ENCODE results near the gene ATIC. TPM values are rescaled to one million over a fixed set of nuclear protein-coding genes. Genes with fewer than 3 reads are reported as not detected.

Gene ATIC
- total RNA-seq, 3 donors from 2014 or later = 32.2 to 54.1 (median 33.0) TPM

DNA sequence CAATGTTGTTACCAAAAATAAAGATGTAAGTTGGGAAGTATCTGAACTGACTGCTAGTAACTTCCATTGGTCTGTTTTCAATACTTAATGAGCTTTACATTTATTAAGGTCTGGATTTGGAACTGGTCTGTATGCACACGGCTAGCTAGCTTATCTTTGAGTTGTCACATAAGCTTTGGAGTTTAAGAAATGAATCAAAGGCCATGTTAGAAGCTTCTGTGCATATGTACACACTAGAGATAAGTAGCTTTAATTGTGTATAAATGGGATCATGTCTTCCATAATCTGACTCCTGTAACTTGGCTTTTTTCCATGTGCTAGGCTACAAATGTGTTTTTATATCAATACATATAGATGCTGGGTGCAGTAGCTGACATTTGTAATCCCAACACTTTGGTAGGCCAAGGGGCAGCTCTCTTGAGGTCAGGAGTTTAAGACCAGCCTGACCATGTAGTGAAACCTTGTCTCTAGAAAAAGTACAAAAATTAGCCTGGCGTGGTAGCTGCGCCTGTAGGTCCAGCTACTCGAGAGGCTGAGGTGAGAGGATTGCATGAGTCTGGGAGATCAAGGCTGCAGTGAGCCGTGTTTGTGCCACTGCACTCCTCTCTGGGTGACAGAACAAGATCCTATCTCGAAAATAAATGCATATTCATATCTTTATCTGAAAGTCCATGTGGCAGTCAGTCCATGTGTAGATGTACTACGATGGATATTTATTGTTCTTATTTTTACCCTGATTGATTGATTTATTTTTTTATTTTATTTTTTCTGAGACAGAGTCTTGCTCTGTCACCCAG, 27.2 kb downstream of the ATIC start:
- H3K4me3 ChIP-seq = no peak overlapping the region
- H3K36me3 ChIP-seq = peaks cover 18% of the 10 kb centered on the region
- TF ChIP-seq POLR2AphosphoS5 (IDR thresholded peaks at IDR 0.05) (no peak), POLR2A (IDR thresholded peaks at IDR 0.05) (no peak)
- TF ChIP-seq, protein P1, sequence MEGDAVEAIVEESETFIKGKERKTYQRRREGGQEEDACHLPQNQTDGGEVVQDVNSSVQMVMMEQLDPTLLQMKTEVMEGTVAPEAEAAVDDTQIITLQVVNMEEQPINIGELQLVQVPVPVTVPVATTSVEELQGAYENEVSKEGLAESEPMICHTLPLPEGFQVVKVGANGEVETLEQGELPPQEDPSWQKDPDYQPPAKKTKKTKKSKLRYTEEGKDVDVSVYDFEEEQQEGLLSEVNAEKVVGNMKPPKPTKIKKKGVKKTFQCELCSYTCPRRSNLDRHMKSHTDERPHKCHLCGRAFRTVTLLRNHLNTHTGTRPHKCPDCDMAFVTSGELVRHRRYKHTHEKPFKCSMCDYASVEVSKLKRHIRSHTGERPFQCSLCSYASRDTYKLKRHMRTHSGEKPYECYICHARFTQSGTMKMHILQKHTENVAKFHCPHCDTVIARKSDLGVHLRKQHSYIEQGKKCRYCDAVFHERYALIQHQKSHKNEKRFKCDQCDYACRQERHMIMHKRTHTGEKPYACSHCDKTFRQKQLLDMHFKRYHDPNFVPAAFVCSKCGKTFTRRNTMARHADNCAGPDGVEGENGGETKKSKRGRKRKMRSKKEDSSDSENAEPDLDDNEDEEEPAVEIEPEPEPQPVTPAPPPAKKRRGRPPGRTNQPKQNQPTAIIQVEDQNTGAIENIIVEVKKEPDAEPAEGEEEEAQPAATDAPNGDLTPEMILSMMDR (IDR thresholded peaks at IDR 0.05) = no peak
- no peak overlapping the region for H3K27ac ChIP-seq
- intact Hi-C loops (cut with DNase I; ENCODE audit: low total_unique reads) = no loop called here
- H3K27me3 ChIP-seq = no peaks in the 10 kb centered on the region
- H3K4me1 ChIP-seq = no peaks in the 10 kb centered on the region
- no peak for DNase-seq (ENCODE audit: low spot score in 2 of 2)
- H3K9me3 ChIP-seq = no peaks in the 10 kb centered on the region

DNA sequence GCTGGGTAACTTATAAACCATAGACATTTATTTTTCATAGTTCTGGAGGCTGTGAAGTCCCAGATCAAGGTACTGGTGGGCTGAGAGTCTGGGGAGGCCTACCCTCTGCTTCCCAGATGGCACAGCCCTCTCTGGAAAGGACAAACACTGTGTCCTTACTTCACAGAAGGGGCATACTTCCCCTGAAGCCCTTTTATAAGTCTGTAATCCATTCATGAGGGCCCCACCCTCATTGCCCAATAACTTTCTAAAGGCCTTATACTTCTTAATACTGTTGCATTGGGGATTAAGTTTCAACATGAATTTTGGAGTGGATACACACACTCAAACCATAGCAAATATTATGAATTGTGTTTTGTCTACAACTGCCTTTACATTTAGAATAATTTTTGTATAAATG, 36.0 kb downstream of the ATIC start:
- Histone ChIP-seq H3K36me3 (no peaks in the 10 kb centered on the region), H3K4me3 (no peak overlapping the region), H3K27ac (no peak overlapping the region), H3K9me3 (no peaks in the 10 kb centered on the region), H3K27me3 (no peaks in the 10 kb centered on the region), H3K4me1 (no peaks in the 10 kb centered on the region)
- intact Hi-C loops (cut with DNase I; ENCODE audit: low total_unique reads) = no loop called here
- TF ChIP-seq POLR2AphosphoS5 (IDR thresholded peaks at IDR 0.05) = no peak
- TF ChIP-seq, protein P1 (IDR thresholded peaks at IDR 0.05) = no peak
- TF ChIP-seq POLR2A (IDR thresholded peaks at IDR 0.05) = no peak
- no peak for DNase-seq (ENCODE audit: low spot score in 2 of 2)

DNA sequence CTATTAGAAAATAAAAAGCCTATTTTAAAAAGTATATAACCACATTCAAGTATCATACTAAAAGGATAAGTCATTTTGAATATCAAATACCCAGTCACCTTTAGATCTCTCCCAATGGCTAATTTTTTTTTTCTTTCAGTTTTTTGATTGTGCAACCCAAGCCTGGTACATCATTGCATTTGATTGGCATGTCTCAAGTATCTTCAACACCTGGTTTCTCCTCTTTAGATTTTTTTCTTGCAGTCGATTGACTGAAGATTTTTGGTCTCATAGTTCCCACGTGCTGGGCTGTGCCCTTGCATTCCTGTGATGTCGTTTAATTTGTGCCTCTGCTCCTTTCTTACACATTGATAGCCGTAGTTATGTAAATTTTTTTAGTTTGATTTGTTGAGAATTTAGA, 40.7 kb downstream of the ATIC start:
- intact Hi-C loops (cut with DNase I; ENCODE audit: low total_unique reads) = no loop called here

DNA sequence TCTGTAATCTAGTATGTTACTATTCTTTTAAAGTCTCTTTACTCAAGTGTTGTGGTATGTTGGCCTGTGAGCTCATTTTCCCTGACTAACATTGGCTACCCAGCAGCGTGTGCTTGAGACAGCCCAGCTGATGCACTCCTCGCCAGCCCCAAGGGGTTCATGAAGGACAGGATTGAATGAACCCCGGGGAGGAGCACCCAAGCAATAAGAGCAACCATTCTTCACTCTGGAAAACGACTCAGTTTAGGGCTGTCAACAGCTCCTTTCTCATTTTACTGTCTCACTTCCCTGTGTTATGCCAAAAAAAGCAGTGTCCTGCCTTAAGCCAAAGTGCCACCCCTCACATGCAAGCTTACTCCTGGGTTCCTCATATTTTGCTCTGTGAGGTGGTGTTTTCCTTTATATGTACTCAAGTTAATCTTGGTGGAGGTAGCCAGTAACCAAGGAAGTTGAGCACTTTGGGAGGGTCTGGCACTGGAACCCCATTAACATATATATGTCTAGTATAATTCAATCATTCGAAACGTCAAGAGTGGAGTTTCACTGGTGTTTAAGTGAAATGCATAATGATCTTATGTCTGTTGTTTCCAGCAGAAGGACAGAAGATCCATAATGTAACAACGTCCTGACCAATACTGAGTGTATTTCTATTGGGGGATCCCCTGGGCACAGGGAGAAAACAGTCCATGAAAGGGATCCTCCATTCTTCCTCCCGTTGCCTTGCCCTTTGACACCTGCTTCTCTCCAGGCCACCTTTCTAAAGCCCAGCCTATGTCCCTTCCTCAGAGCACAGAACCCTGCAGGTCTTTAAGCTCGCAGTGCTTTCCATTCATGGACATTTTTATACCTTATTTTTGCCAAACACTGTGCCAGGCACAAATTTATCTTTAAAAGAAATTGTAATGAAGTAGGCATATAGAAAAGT, 43.2 kb downstream of the ATIC start:
- H3K36me3 ChIP-seq = no peaks in the 10 kb centered on the region
- no peaks in the 10 kb centered on the region for H3K9me3 ChIP-seq
- no peak overlapping the region for H3K27ac ChIP-seq
- TF ChIP-seq POLR2A (IDR thresholded peaks at IDR 0.05) (no peak), POLR2AphosphoS5 (IDR thresholded peaks at IDR 0.05) (no peak)
- TF ChIP-seq, protein P1 (IDR thresholded peaks at IDR 0.05) = no peak
- H3K4me3 ChIP-seq = no peak overlapping the region
- no peaks in the 10 kb centered on the region for H3K27me3 ChIP-seq
- DNase-seq (ENCODE audit: low spot score in 2 of 2) = no peak
- H3K4me1 ChIP-seq = no peaks in the 10 kb centered on the region
- intact Hi-C loops (cut with DNase I; ENCODE audit: low total_unique reads) = no loop called here

More for the DNA sequence above, 40.7 kb downstream of the ATIC start:
- DNase-seq (ENCODE audit: low spot score in 2 of 2) = no peak
- H3K36me3 ChIP-seq = no peaks in the 10 kb centered on the region
- H3K4me1 ChIP-seq = no peaks in the 10 kb centered on the region
- no peaks in the 10 kb centered on the region for H3K27me3 ChIP-seq
- no peaks in the 10 kb centered on the region for H3K9me3 ChIP-seq
- TF ChIP-seq POLR2AphosphoS5 (IDR thresholded peaks at IDR 0.05) (no peak), POLR2A (IDR thresholded peaks at IDR 0.05) (no peak)
- TF ChIP-seq, protein P1 (IDR thresholded peaks at IDR 0.05) = no peak
- H3K27ac ChIP-seq = no peak overlapping the region
- no peak overlapping the region for H3K4me3 ChIP-seq

DNA sequence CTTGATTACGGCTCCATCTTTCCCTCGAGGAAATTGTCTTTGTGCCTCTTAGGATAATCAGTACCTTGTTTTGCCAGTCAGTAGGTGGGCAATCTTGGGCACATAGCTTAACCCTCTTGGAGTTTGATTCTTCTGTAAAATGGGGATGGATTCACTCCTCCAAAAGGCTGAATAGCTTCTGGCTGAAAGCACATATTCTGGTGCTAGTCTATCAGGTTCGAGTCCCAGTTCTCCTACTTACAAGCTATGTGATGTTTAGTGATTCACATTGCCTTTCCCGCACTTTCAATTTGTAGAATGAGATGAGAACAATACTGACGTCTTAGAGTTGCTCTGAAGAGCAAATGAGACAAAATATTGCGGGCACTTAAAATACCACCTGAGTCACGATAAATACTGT, 43.9 kb downstream of the ATIC start:
- no peaks in the 10 kb centered on the region for H3K27me3 ChIP-seq
- H3K4me1 ChIP-seq = no peaks in the 10 kb centered on the region
- intact Hi-C loops (cut with DNase I; ENCODE audit: low total_unique reads) = no loop called here
- no peak for DNase-seq (ENCODE audit: low spot score in 2 of 2)
- H3K9me3 ChIP-seq = no peaks in the 10 kb centered on the region
- no peak overlapping the region for H3K4me3 ChIP-seq
- no peak for TF ChIP-seq POLR2A (IDR thresholded peaks at IDR 0.05)
- TF ChIP-seq POLR2AphosphoS5 (IDR thresholded peaks at IDR 0.05) = no peak
- TF ChIP-seq, protein P1 (IDR thresholded peaks at IDR 0.05) = no peak
- H3K36me3 ChIP-seq = no peaks in the 10 kb centered on the region
- no peak overlapping the region for H3K27ac ChIP-seq

Data from breast epithelium (tissue), 4 donors.